Gastroesophageal sphincter (tissue), 2 donors: ENCODE measurements around the gene CYS1.

Source experiments
- POLR2A ChIP-seq, 2 donors: fragments of 450-650 bp; IDR thresholded peaks; one replicate each; pipeline ENCODE4 v1.6.1; 2017; ENCODE audit warnings: antibody characterized with exemption in 2 of 2, mild to moderate bottlenecking in 2 of 2, moderate library complexity in 1 of 2
- POLR2AphosphoS5 ChIP-seq: sonication (generic); formaldehyde crosslinking; IDR thresholded peaks from one replicate; pipeline ENCODE4 v1.6.1; 2017; ENCODE audit warnings: antibody characterized with exemption

DNA sequence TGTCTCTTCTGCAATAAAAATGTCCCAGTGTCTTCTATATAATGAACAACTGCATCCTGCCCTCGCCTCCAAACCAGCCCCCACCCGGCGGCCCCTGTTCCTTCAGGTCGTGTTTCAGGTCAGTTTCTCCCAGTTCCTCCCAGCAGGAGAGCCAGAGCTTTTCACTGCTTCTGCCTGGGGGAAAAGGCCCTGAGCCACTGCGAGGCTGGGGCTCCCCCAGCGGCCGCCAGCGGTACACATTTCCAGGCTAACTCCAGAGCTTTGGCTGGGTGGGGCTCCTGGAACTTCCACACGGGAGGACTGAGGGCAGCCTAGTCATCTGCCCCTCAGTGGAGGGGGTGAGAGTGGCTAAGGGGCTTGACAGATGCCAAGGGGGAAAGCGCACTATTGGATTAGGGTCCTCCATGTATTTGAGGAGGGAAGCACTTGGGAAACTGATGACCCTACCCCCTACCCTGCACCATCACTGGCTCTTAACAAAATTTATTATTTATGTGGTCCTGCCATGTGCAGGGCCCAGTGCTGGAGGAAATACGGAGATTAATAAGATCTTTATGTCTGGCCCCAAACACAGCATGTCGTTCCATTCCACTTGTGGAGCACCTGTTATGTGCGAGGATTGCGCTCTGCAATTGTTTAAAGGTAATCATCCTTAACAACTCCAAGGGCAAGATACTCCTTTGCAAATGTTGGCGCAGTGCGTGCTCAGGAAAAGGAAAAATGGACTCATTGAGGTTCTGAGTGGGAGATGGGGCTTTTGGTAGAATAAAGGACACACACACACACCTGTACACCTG lies 17.3 kb upstream of the CYS1 start:
- TF ChIP-seq POLR2AphosphoS5 (no peak), POLR2A (IDR thresholded peaks at IDR 0.05) (no peak)
